ENCODE data around the gene TDRD12. TPM values are rescaled to one million over a fixed set of nuclear protein-coding genes. Genes with fewer than 3 reads are reported as not detected.

Gene TDRD12
- total RNA-seq, 1 donor from 2014 or later, result not detected

Other genes with a start within 250 kb of the TDRD12 start
- 122 TPM for gene PDCD5, start 138.6 kb upstream of the TDRD12 start, total RNA-seq (ENCODE audit: unreplicated experiment)
- gene ANKRD27, start 44.6 kb upstream of the TDRD12 start, total RNA-seq (ENCODE audit: unreplicated experiment), result 15.3 TPM
- gene RGS9BP, start 43.9 kb upstream of the TDRD12 start, total RNA-seq (ENCODE audit: unreplicated experiment), result not detected
- gene NUDT19, start 27.9 kb upstream of the TDRD12 start, total RNA-seq (ENCODE audit: unreplicated experiment), result 3.2 TPM
- gene SLC7A9, start 150.0 kb downstream of the TDRD12 start, total RNA-seq (ENCODE audit: unreplicated experiment), result 0.64 TPM